ENCODE measurements around the gene HTR4. TPM values are rescaled to one million over a fixed set of nuclear protein-coding genes. Genes with fewer than 3 reads are reported as not detected.
"Not testable (repeated sequence)": the region's sequence is repeated elsewhere in the genome, so short reads cannot be mapped to it uniquely, and the experiment has no call there.

Gene HTR4
- total RNA-seq, 1 experiment from 2014 or later: not detected

DNA sequence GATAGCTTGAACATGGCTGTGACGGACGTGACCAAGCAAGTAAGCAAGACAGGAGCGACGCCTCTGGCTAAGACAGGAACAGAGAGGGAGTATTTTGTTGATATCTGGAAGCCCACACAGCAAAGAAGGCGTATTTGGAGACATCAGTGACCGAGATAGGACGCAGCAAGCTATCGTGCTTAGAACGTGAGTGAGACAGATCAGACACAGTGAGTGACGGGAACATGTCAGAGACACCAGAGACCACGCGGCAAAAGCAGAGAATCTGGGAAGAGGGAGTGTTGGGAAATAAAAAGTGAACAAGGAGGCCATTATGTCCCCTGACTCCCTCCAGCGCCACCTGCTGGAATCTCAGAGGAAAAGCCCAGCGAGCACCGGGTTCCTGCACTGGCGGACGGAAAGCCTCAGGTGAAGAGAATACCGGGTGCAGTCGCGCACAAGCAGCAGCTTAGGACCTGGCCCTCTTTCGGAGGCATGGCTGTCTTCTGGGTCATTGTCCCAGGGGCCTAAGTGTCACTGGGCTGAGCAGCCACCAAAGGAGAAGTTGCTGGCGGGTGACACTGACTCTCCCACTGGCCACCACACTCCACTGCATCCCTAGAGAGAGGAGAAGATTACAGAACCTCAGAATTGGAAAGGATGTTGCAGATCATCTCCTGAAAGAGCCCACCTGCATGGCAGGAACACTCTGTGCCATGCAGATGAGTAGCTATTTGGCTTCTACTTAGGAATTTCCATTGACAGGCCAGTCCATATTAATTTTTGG, 171.4 kb downstream of the HTR4 start:
- DNase-seq (ENCODE audit: low read depth): peak; percentile 71

DNA sequence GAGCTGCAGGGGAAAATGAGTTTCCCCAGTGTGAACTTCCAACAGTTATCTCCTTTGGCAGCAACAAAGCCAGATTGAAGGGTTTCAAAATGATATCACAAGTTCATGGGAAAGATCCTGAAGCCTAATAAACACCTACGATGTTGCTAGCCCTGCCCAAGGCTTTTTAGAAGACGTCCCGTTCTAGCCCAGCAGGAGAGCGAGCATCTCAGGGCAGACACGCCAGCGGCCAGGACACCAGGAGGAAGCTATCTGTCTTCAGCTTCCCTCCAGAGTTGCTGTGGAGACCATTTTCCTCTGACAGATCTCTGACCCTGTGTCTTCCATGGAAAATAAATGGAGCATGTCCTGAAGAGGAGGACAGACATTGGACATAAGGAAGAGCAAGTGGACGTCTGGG, 172.1 kb downstream of the HTR4 start:
- no peak for DNase-seq (ENCODE audit: low read depth)

- no peak for DNase-seq (ENCODE audit: low read depth)
These were observed 176.9 kb downstream of the HTR4 start for GRCh38 chr5:148477429-148477828.

DNA sequence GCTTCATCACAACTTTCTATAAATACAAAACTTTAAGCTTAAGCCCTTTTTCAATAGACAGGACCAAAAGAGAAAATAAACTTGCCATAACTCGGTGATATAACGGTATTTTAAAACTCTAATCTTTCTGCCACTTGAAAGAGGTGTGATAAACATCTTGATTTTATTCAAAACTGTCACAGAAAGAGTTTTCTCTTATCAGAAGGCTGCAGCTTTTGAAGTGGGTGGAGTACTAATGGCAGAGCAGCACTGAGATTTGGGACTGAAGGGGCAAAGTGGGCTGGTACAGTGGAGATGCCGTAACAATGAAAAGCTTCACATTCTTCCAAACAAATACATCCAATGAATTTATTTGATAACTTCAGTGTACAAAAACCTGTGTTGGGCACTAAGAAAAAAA, 178.0 kb downstream of the HTR4 start:
- DNase-seq (ENCODE audit: low read depth): no peak

GRCh38 chr5:148474025-148474511, 180.3 kb downstream of the HTR4 start:
- peak; percentile 10 for DNase-seq (ENCODE audit: low read depth)

GRCh38 chr5:148471379-148471778, 182.9 kb downstream of the HTR4 start:
- DNase-seq (ENCODE audit: low read depth): no peak

DNA sequence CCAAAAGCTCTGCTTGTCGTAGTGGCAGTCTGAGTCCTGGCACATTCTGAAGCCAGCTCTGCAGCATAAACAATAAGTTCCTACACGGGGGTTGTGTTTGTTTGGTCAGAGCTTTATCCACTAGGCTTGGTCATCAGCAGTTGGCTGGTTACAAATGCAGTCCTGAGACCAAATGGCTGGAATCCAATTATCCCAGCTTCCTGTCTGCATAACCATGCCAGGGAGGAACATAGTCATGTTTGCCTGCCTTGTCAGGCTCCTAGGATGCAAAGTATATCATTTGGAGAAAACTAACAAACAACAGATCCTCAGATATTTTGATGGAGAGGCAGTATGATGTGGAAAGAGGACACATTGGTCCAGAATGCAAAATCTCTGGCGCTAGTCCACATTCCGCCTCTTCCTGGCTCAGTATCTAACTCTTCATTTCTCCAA, 184.8 kb downstream of the HTR4 start:
- DNase-seq (ENCODE audit: low read depth): peak; percentile 73

GRCh38 chr5:148468746-148469145, 185.6 kb downstream of the HTR4 start:
- DNase-seq (ENCODE audit: low read depth): not testable (repeated sequence)

DNA sequence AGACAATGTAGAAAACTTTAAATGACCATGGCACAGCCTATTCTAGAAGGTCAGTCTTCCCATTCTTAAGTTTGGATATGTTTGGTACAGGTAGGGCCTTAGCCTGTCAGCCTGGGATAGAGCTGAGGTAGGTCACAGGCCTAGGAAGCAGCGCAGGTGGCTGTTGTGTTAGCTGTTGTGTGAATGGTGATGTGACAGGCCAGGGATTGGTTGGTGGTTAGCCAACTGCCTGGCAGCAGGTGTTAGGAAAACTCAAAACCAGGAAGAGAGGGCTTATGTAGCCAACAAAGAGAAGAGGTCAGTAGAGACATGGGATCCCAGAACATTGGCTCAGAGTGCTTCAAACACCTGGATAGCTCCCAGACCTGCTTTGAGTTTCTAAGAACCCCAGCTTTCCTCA, 186.4 kb downstream of the HTR4 start:
- DNase-seq (ENCODE audit: low read depth): no peak

DNA sequence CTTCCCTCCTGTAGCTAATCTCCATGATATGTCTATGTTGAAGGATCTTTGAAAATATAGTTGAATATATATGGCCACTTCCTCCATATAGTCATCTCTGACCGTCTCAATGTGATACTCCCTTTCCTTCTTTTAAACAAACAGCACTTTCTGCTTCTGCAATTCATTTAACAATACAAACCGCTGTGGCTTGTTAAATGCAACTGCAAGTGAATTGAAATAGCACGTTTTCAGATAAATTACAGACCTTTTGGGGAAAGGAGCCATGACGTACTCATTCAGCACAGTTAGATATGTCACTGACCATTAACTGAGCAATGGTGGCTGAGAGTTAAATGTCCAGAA, 188.1 kb downstream of the HTR4 start:
- DNase-seq (ENCODE audit: low read depth): no peak

- no peak for DNase-seq (ENCODE audit: low read depth)
These were observed 188.7 kb downstream of the HTR4 start for GRCh38 chr5:148465381-148466235.

- no peak for DNase-seq (ENCODE audit: low read depth)
These were observed 194.7 kb downstream of the HTR4 start for GRCh38 chr5:148459669-148460068.

DNA sequence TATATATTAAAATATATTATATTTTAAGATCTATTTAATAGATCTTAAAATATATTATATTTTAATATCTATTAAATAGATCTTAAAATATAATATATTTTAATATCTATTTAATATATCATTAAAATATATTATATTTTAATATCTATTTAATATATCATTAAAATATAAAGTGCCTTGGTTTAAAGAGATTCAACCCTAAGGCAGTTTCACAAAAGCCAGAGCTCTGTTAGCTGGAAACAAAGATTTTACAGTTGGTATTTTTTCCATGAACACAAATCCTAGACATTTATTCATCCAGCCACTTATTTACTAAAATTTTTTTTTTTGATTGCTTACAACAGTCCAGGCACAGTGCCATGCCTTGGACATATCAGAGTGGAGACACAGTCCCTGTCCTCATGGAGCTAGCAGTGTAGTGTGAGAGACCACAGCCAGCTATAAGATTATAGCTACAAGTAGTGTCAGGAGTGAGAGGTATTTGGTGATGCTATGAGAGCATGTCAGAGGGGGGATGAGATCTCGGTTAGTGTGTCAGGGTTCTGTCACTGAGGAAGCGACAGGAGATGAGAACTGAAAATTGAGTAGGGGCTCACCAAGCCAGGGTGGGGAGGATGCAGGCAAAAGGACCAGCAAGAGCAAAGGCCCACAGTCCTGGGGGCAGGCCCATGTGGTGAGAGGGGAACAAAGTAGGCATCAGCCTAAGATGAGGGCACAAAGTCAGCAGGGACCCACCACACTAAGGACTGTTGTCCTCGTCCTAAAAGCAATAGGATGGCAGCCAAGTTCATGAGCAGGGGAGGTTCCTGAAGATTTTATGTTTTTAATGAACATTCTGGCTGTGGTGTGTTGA, 196.1 kb downstream of the HTR4 start:
- DNase-seq (ENCODE audit: low read depth): no peak

DNA sequence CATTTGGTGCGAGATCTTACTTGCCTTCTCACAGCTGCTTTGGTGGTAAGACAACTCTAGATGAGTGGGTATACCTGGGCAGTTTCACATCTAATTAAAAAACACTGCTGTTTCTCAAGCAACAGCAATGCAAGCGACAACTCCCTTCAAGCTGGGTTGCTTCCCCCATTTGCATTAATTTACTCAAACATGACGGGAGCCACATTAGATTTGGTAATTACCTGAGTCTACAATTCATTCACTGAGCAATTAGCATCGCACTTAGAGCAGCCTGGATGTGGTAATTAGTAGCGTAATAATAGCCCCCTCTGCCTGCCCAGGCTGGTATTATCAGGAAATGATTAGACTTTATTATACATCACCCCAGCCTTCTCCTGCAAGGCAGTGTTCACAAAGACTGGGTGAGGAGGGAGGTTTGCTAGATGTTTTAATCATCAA, 197.1 kb downstream of the HTR4 start:
- peak; percentile 32 for DNase-seq (ENCODE audit: low read depth)

- DNase-seq (ENCODE audit: low read depth): peak; percentile 40
These were observed 199.1 kb downstream of the HTR4 start for GRCh38 chr5:148455185-148455584.

DNA sequence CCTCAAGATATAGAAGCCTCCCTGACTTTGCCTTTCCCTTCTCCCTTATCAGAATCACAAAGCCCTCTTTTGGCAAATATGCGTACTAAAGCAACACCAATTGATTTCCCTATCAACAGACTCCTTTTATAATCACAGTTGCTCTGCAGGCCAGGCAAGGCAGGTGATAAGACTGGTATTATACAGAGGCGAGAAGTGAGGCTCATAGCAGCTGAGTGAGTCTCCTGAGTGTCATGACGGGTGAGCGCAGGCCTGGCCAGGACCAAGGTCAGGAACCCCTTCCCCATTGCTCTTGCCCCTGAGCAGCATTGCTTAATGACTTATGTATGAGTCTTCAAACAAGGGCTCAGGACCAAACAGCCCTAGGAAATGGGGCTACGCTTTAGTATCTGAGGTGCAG, 199.8 kb downstream of the HTR4 start:
- no peak for DNase-seq (ENCODE audit: low read depth)

- no peak for DNase-seq (ENCODE audit: low read depth)
These were observed 201.7 kb downstream of the HTR4 start for GRCh38 chr5:148452499-148453193.

GRCh38 chr5:148446611-148447010, 207.7 kb downstream of the HTR4 start:
- no peak for DNase-seq (ENCODE audit: low read depth)

DNA sequence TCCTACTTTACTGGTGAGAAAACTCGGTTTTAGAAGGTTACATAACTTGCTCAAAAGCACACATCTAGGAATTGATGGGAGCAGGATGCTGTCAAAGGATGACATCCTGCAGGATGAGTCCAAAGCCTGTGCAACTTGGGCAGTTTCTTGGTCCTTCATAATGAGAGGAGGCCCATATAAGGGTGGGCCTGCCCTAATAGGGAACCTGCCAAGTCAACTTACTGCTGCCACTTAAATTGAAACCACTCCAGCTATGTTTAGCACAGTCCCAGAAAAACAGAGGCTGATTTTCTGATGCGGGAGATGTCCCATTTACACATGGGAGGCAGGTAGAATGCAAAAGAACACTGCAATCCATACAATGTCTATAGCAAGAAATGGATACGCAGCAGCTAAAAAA, 208.7 kb downstream of the HTR4 start:
- no peak for DNase-seq (ENCODE audit: low read depth)

GRCh38 chr5:148443998-148444397, 210.3 kb downstream of the HTR4 start:
- DNase-seq (ENCODE audit: low read depth): peak; percentile 49

GRCh38 chr5:148443241-148443640, 211.1 kb downstream of the HTR4 start:
- no peak for DNase-seq (ENCODE audit: low read depth)
